Measurements from ENCODE around the gene ORC4.
A peak's percentile ranks its signal among the peaks of the same experiment; 100 is the strongest.

The ORC4 gene

GRCh38 chr2:148020111-148021058 lies at the start of gene ORC4:
Gene ORC4, minus strand, starts transcription at chr2:148020737. Its CDS starts 44,779 bp downstream, at chr2:147975958.
- DNase-seq (ENCODE audit: insufficient read length, low spot score) (peak; percentile 44), FAIRE-seq (peak; percentile 99)

GRCh38 chr2:148067801-148068200 lies 47.3 kb upstream of the ORC4 start:
- FAIRE-seq (no peak), DNase-seq (ENCODE audit: insufficient read length, low spot score) (no peak)

- no peak for FAIRE-seq
- no peak for DNase-seq (ENCODE audit: insufficient read length, low spot score)
Observed at GRCh38 chr2:148065936-148066335, 45.4 kb upstream of the ORC4 start.

GRCh38 chr2:148063633-148064032 lies 43.1 kb upstream of the ORC4 start:
- FAIRE-seq (no peak), DNase-seq (ENCODE audit: insufficient read length, low spot score) (no peak)

- FAIRE-seq: no peak
- DNase-seq (ENCODE audit: insufficient read length, low spot score): no peak
Observed at GRCh38 chr2:148058641-148059040, 38.1 kb upstream of the ORC4 start.

- DNase-seq (ENCODE audit: insufficient read length, low spot score) (no peak), FAIRE-seq (no peak)
Observed at GRCh38 chr2:148052687-148053086, 32.1 kb upstream of the ORC4 start.

GRCh38 chr2:148049284-148049683 lies 28.7 kb upstream of the ORC4 start:
- FAIRE-seq: no peak

GRCh38 chr2:148048475-148049221 lies 28.1 kb upstream of the ORC4 start:
- FAIRE-seq: peak; percentile 92

More at GRCh38 chr2:148049284-148049683, 28.7 kb upstream of the ORC4 start:
- no peak for DNase-seq (ENCODE audit: insufficient read length, low spot score)

GRCh38 chr2:148046802-148047201 lies 26.3 kb upstream of the ORC4 start:
- DNase-seq (ENCODE audit: insufficient read length, low spot score) (no peak), FAIRE-seq (peak; percentile 74)

More at GRCh38 chr2:148048475-148049221, 28.1 kb upstream of the ORC4 start:
- DNase-seq (ENCODE audit: insufficient read length, low spot score): no peak

GRCh38 chr2:148044322-148044721 lies 23.8 kb upstream of the ORC4 start:
- DNase-seq (ENCODE audit: insufficient read length, low spot score) (no peak), FAIRE-seq (no peak)

- DNase-seq (ENCODE audit: insufficient read length, low spot score) (no peak), FAIRE-seq (no peak)
Observed at GRCh38 chr2:148042219-148042618, 21.7 kb upstream of the ORC4 start.

GRCh38 chr2:148039783-148040182 lies 19.2 kb upstream of the ORC4 start:
- DNase-seq (ENCODE audit: insufficient read length, low spot score) (no peak), FAIRE-seq (no peak)

- DNase-seq (ENCODE audit: insufficient read length, low spot score): no peak
- FAIRE-seq: no peak
Observed at GRCh38 chr2:148032215-148032614, 11.7 kb upstream of the ORC4 start.

- no peak for FAIRE-seq
- DNase-seq (ENCODE audit: insufficient read length, low spot score): no peak
Observed at GRCh38 chr2:148031152-148031551, 10.6 kb upstream of the ORC4 start.

- no peak for FAIRE-seq
- no peak for DNase-seq (ENCODE audit: insufficient read length, low spot score)
Observed at GRCh38 chr2:148028781-148029180, 8.2 kb upstream of the ORC4 start.

- FAIRE-seq: no peak
- no peak for DNase-seq (ENCODE audit: insufficient read length, low spot score)
Observed at GRCh38 chr2:148027822-148028221, 7.3 kb upstream of the ORC4 start.

- FAIRE-seq (no peak), DNase-seq (ENCODE audit: insufficient read length, low spot score) (no peak)
Observed at GRCh38 chr2:148026573-148026972, 6.0 kb upstream of the ORC4 start.

GRCh38 chr2:148023861-148024260 lies 3.3 kb upstream of the ORC4 start:
- FAIRE-seq: peak; percentile 80
- DNase-seq (ENCODE audit: insufficient read length, low spot score): no peak

GRCh38 chr2:148022882-148023281 lies 2.3 kb upstream of the ORC4 start:
- DNase-seq (ENCODE audit: insufficient read length, low spot score) (no peak), FAIRE-seq (no peak)

GRCh38 chr2:148022351-148022750 lies 1.8 kb upstream of the ORC4 start:
- FAIRE-seq: no peak
- no peak for DNase-seq (ENCODE audit: insufficient read length, low spot score)

GRCh38 chr2:148021886-148022285 lies 1.3 kb upstream of the ORC4 start:
- DNase-seq (ENCODE audit: insufficient read length, low spot score) (no peak), FAIRE-seq (peak; percentile 61)
